NCI-H2227 (cell line): ENCODE measurements around the gene ERVW-1.

Source experiments
- DNase-seq: peaks from one replicate; lab custom pipeline; 2025; ENCODE audit not compliant: unreplicated experiment; lab: John Stamatoyannopoulos, UW

The ERVW-1 gene

GRCh38 chr7:92427193-92427592 is 50.6 kb downstream of the ERVW-1 start:
- no peak for DNase-seq

GRCh38 chr7:92425311-92425947 is 52.3 kb downstream of the ERVW-1 start:
- peak; percentile 39 for DNase-seq

GRCh38 chr7:92423710-92424131 is 54.0 kb downstream of the ERVW-1 start:
- no peak for DNase-seq

- no peak for DNase-seq
These were observed 54.8 kb downstream of the ERVW-1 start for GRCh38 chr7:92422926-92423325.

GRCh38 chr7:92421676-92422435 is 55.9 kb downstream of the ERVW-1 start:
- no peak for DNase-seq
